Panc1 (cell line): ENCODE measurements around the gene DBP. TPM values are rescaled to one million over a fixed set of nuclear protein-coding genes. Genes with fewer than 3 reads are reported as not detected.

Experiments
- ATAC-seq: fragments of 200-7000 bp; cut with Tn5 transposase; 2 replicates; pipeline ENCODE4 v1.9.1; 2020; ENCODE audit warnings: mild to moderate bottlenecking, moderate library complexity
- BruUV-seq: library from RNA; stranded (reverse); fragments of 400-500 nt; replicated peaks from 2 replicates; lab custom pipeline; 2021; lab: Mats Ljungman, UMichigan
- CTCF ChIA-PET: fragments of 300-600 bp; sonication (Branson Sonifier 250); formaldehyde crosslinking; loops from one replicate; lab custom pipeline; 2022; ENCODE audit warnings: antibody characterized with exemption; lab: Charles Lee
- POLR2A ChIA-PET: fragments of 300-600 bp; sonication (Branson Sonifier 250); formaldehyde crosslinking; loops from one replicate; lab custom pipeline; 2022; ENCODE audit warnings: antibody characterized with exemption; lab: Charles Lee
- DNase-seq: peaks from one replicate; pipeline ENCODE4 v3.0.0-alpha.2; 2010; ENCODE audit warnings: low read depth, low spot score
- H3K27ac ChIP-seq: 2 replicates; pipeline ENCODE4 v1.5.1; 2011; ENCODE audit warnings: mild to moderate bottlenecking, low read length, inconsistent platforms
- H3K27me3 ChIP-seq: fragments of 200-500 bp; sonication (Bioruptor generic); 2 replicates; pipeline ENCODE4 v1.6.0; 2014; ENCODE audit warnings: low read length, inconsistent platforms; ENCODE audit not compliant: control insufficient read depth, insufficient read depth
- H3K36me3 ChIP-seq: fragments of 200-500 bp; sonication (Bioruptor generic); 2 replicates; pipeline ENCODE4 v1.5.1; 2014; ENCODE audit warnings: inconsistent platforms, mild to moderate bottlenecking, low read length, moderate library complexity; ENCODE audit not compliant: control insufficient read depth, insufficient read depth
- H3K4me1 ChIP-seq: 2 replicates; pipeline ENCODE4 v1.5.1; 2011; ENCODE audit warnings: inconsistent platforms, mild to moderate bottlenecking, low read length, moderate library complexity; ENCODE audit not compliant: control insufficient read depth, insufficient read depth
- H3K4me3 ChIP-seq, 2 experiments: 2 replicates each; pipeline ENCODE4 v1.5.1; 2011 to 2012; ENCODE audit warnings: low read depth in 2 of 2, low read length in 2 of 2, mild to moderate bottlenecking in 2 of 2, inconsistent platforms in 1 of 2, moderate library complexity in 1 of 2
- H3K9me3 ChIP-seq: fragments of 200-500 bp; sonication (Bioruptor generic); 2 replicates; pipeline ENCODE4 v1.5.1; 2014; ENCODE audit warnings: low read depth, mild to moderate bottlenecking, inconsistent platforms, low read length, moderate library complexity; ENCODE audit not compliant: control insufficient read depth, insufficient read depth
- POLR2AphosphoS5 ChIP-seq: IDR thresholded peaks from 2 replicates; pipeline ENCODE4 v1.6.1; 2012; ENCODE audit warnings: mild to moderate bottlenecking, low read depth, low read length, moderate library complexity
- SIN3A ChIP-seq: IDR thresholded peaks from 2 replicates; pipeline ENCODE4 v1.6.1; 2012; ENCODE audit warnings: low read depth, mild to moderate bottlenecking, low read length, moderate library complexity, borderline replicate concordance; ENCODE audit not compliant: insufficient read depth
- TCF7L2 ChIP-seq: IDR thresholded peaks from 2 replicates; pipeline ENCODE4 v1.6.1; 2011; ENCODE audit warnings: mild to moderate bottlenecking, low read depth, low read length, inconsistent platforms
- in situ Hi-C: cut with HindIII; loops from 2 replicates; pipeline ENCODE4 v1.10.0; 2016; ENCODE audit warnings: low sequenced_read_pairs, low pct_unique_long_range_greater_than_20kb
- intact Hi-C: fragments of 100-400 bp; cut with micrococcal nuclease; formaldehyde crosslinking; loops from one replicate; pipeline ENCODE4 v1.10.0; 2022; ENCODE audit not compliant: unreplicated experiment
- total RNA-seq: library from RNA; stranded (reverse); gene quantifications from one replicate; pipeline ENCODE4 v1.2.1, GENCODE V29; 2021; ENCODE audit not compliant: unreplicated experiment
- TF ChIP-seq, protein P1 (sequence below): fragments of 450-650 bp; IDR thresholded peaks from 2 replicates; pipeline ENCODE4 v1.5.1; 2017; ENCODE audit warnings: mild to moderate bottlenecking
- TF ChIP-seq, protein P2 (sequence below), 2 experiments: IDR thresholded peaks; 2 replicates each; pipeline ENCODE4 v1.6.1; 2011 to 2012; ENCODE audit warnings: low read depth in 2 of 2, control low read depth in 1 of 2, low read length in 1 of 2, mild to moderate bottlenecking in 1 of 2, moderate library complexity in 1 of 2; ENCODE audit not compliant: insufficient read depth in 1 of 2

DBP gene
- total RNA-seq, 1 experiment from 2014 or later = 7.4 TPM

DNA sequence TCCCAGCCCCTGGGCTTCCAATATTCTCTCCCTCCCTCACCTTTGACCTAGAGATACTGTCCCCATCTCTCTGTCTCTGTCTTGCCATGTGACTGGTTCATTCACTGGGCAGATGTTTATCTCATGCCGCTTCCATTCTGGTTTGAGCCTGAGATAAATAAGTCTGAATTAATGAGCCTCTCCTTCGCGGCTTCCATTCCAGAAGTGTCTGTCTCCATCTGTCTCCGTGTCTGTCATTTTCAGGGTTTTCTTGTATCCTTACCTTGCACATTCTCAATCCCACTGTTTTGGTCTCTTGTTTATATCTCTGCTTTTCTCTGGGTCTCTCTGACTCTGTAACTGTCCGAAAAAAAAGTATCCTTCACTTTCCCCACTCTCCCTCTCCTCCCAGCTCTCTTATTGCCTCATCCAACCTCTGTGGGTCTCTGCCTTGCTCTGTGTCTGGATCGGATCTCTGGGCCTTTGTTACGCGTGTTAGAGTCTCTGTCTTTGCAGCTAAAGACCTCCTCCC, 13.6 kb downstream of the DBP start:
- Histone ChIP-seq H3K27ac (peak overlapping the region; percentile 82), H3K36me3 (peaks cover 4% of the 10 kb centered on the region; the same call in 1 of the 2 replicates), H3K27me3 (no peaks in the 10 kb centered on the region), H3K9me3 (no peaks in the 10 kb centered on the region), H3K4me1 (peaks cover 8% of the 10 kb centered on the region), H3K4me3 (peak overlapping the region; percentile 11 to 39; a peak in 3 of 4 replicates)
- DNase-seq (no peak), ATAC-seq (no peak)
- TF ChIP-seq, protein P1, sequence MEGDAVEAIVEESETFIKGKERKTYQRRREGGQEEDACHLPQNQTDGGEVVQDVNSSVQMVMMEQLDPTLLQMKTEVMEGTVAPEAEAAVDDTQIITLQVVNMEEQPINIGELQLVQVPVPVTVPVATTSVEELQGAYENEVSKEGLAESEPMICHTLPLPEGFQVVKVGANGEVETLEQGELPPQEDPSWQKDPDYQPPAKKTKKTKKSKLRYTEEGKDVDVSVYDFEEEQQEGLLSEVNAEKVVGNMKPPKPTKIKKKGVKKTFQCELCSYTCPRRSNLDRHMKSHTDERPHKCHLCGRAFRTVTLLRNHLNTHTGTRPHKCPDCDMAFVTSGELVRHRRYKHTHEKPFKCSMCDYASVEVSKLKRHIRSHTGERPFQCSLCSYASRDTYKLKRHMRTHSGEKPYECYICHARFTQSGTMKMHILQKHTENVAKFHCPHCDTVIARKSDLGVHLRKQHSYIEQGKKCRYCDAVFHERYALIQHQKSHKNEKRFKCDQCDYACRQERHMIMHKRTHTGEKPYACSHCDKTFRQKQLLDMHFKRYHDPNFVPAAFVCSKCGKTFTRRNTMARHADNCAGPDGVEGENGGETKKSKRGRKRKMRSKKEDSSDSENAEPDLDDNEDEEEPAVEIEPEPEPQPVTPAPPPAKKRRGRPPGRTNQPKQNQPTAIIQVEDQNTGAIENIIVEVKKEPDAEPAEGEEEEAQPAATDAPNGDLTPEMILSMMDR = no peak
- TF ChIP-seq SIN3A = no peak
- TF ChIP-seq POLR2AphosphoS5 = no peak
- no peak for TF ChIP-seq TCF7L2
- TF ChIP-seq, protein P2, sequence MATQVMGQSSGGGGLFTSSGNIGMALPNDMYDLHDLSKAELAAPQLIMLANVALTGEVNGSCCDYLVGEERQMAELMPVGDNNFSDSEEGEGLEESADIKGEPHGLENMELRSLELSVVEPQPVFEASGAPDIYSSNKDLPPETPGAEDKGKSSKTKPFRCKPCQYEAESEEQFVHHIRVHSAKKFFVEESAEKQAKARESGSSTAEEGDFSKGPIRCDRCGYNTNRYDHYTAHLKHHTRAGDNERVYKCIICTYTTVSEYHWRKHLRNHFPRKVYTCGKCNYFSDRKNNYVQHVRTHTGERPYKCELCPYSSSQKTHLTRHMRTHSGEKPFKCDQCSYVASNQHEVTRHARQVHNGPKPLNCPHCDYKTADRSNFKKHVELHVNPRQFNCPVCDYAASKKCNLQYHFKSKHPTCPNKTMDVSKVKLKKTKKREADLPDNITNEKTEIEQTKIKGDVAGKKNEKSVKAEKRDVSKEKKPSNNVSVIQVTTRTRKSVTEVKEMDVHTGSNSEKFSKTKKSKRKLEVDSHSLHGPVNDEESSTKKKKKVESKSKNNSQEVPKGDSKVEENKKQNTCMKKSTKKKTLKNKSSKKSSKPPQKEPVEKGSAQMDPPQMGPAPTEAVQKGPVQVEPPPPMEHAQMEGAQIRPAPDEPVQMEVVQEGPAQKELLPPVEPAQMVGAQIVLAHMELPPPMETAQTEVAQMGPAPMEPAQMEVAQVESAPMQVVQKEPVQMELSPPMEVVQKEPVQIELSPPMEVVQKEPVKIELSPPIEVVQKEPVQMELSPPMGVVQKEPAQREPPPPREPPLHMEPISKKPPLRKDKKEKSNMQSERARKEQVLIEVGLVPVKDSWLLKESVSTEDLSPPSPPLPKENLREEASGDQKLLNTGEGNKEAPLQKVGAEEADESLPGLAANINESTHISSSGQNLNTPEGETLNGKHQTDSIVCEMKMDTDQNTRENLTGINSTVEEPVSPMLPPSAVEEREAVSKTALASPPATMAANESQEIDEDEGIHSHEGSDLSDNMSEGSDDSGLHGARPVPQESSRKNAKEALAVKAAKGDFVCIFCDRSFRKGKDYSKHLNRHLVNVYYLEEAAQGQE (IDR thresholded peaks at IDR 0.05; ENCODE audit: insufficient read depth in 1 of 2, low read depth in 2 of 2, low read length in 1 of 2) = no peak
- BruUV-seq = no TSS peak
- in situ Hi-C loops = no loop called here
- CTCF ChIA-PET = no interaction called here
- POLR2A ChIA-PET = interaction anchor here (0.5 to 0.7 kb wide), 3 partner anchors 21 to 148 kb away, joined by 3 to 6 read pairs (median 5); no protein-coding TSS in a partner anchor
- intact Hi-C loops = no loop called here

DNA sequence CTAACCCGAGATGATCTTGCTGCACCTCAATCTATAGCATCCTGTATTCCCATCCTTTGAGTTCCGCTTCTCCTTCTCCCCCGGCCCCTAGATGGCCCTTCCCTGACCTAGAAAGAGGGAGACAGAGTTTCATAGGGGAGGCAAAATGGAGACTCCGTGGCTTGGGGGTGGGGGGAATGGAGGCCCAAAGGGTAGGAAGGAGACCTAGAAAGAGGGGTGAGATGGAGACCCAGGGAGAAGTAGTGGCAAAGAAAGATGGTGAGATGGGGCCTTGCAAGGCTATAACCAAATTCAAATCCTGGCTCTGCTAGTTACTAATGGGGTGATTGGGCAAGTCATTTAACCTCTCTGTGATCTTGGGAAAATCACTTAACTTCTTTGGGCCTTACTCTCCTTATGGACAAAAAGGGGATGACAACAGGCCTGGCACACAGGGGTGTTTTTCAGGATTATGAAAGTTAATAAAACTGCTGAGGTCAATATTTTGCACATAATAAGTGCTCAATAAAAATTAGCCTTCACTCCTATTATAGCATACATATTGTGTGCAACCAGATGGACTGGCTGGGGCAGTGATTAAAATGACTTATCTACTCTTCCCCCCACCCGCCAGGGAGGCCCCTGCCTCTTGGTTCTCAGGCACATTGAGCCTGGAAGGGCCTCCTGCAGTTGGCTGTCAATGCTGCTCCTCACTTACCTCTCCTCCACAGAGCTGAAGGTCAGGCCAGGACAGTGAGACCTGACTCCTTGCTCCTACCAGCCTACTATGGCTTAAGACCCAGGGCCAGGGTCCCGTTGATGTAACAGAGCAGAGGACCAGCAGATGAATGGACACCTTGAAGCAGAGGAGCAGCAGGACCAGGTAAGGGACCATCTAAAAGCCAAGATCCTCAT, 17.2 kb downstream of the DBP start:
- intact Hi-C loops = no loop called here
- ATAC-seq = no peak

More for the DNA sequence above, 17.2 kb downstream of the DBP start:
- ChIA-PET POLR2A (interaction anchor here (0.5 to 0.9 kb wide), 3 partner anchors 11 to 332 kb away, joined by 3 to 14 read pairs (median 3); no protein-coding TSS in a partner anchor), CTCF (no interaction called here)
- TF ChIP-seq POLR2AphosphoS5 (no peak), SIN3A (no peak), TCF7L2 (no peak)
- TF ChIP-seq, protein P1 = no peak
- TF ChIP-seq, protein P2 (IDR thresholded peaks at IDR 0.05; ENCODE audit: insufficient read depth in 1 of 2, low read depth in 2 of 2, low read length in 1 of 2) = no peak
- BruUV-seq = TSS peak; percentile 90
- Histone ChIP-seq H3K9me3 (no peaks in the 10 kb centered on the region), H3K4me1 (peaks cover 34% of the 10 kb centered on the region), H3K27me3 (no peaks in the 10 kb centered on the region), H3K4me3 (peak overlapping the region; percentile 96 to 99), H3K36me3 (peaks cover 11% of the 10 kb centered on the region), H3K27ac (peak overlapping the region; percentile 98)
- in situ Hi-C loops = no loop called here
- DNase-seq = no peak
